Gastrocnemius medialis (tissue), 4 donors: ENCODE measurements around the gene PDE1C.

Experiments used
- CTCF ChIP-seq, 5 experiments: fragments of 450-650 bp in 3 of 5; fragments of 200-600 bp in 2 of 5; sonication (generic) in 2 of 5; IDR thresholded peaks in 4 of 5; conservative IDR thresholded peaks in 1 of 5; 1 replicate in 4 of 5; 2 replicates in 1 of 5; pipeline ENCODE4 v1.5.1; 2016 to 2019; ENCODE audit warnings: antibody characterized with exemption in 5 of 5, mild to moderate bottlenecking in 3 of 5, moderate library complexity in 3 of 5
- POLR2A ChIP-seq, 2 donors: fragments of 450-650 bp; IDR thresholded peaks; one replicate each; pipeline ENCODE4 v1.6.1; 2017; ENCODE audit warnings: antibody characterized with exemption in 2 of 2, mild to moderate bottlenecking in 2 of 2, moderate library complexity in 2 of 2

- TF ChIP-seq CTCF (IDR thresholded peaks at IDR 0.05 in 4 of 5, conservative IDR thresholded peaks at IDR 0.05 in 1 of 5) (no peak), POLR2A (IDR thresholded peaks at IDR 0.05) (no peak)
Measured at GRCh38 chr7:31894308-31894707, 175.9 kb downstream of the PDE1C start.
